Subcutaneous adipose tissue (tissue), 4 donors: ENCODE data around the gene UNC5B. TPM values are rescaled to one million over a fixed set of nuclear protein-coding genes. Genes with fewer than 3 reads are reported as not detected.

ENCODE experiments used
- CTCF ChIP-seq: fragments of 450-650 bp; IDR thresholded peaks from one replicate; pipeline ENCODE4 v1.5.1; 2016; ENCODE audit warnings: low read depth, mild to moderate bottlenecking, control low read depth, antibody characterized with exemption, moderate library complexity
- total RNA-seq, 4 donors: library from RNA; depleted of rRNA; stranded (reverse); fragments of >200 nt; gene quantifications; one replicate each; pipeline ENCODE4 v1.1.0, GENCODE V29; 2016

UNC5B gene
- total RNA-seq, 4 donors from 2014 or later, result 0.22 to 1.1 (median 0.91) TPM

GRCh38 chr10:71309919-71310318, 97.5 kb downstream of the UNC5B start:
- no peak for TF ChIP-seq CTCF

GRCh38 chr10:71312220-71312619, 99.8 kb downstream of the UNC5B start:
- no peak for TF ChIP-seq CTCF

- no peak for TF ChIP-seq CTCF
Measured at GRCh38 chr10:71312811-71313789, 100.7 kb downstream of the UNC5B start.

- TF ChIP-seq CTCF, result no peak
Measured at GRCh38 chr10:71314028-71314693, 101.8 kb downstream of the UNC5B start.

GRCh38 chr10:71314694-71315225, 102.4 kb downstream of the UNC5B start:
- TF ChIP-seq CTCF, result no peak

GRCh38 chr10:71316056-71316785, 103.9 kb downstream of the UNC5B start:
- no peak for TF ChIP-seq CTCF
